A549 treated with AZD9567 at 1 μM for 4 hours (cell line): ENCODE measurements around the gene MGP. TPM values are rescaled to one million over a fixed set of nuclear protein-coding genes. Genes with fewer than 3 reads are reported as not detected.

Experiments
- total RNA-seq: library from RNA; stranded (reverse); fragments of 200-300 nt; extraction: Qiagen RNA extraction; gene quantifications from 5 replicates; pipeline ENCODE4 v1.2.3, GENCODE V29; 2022; ENCODE audit not compliant: insufficient read depth

The MGP gene
- total RNA-seq: not detected in 5 replicates

DNA sequence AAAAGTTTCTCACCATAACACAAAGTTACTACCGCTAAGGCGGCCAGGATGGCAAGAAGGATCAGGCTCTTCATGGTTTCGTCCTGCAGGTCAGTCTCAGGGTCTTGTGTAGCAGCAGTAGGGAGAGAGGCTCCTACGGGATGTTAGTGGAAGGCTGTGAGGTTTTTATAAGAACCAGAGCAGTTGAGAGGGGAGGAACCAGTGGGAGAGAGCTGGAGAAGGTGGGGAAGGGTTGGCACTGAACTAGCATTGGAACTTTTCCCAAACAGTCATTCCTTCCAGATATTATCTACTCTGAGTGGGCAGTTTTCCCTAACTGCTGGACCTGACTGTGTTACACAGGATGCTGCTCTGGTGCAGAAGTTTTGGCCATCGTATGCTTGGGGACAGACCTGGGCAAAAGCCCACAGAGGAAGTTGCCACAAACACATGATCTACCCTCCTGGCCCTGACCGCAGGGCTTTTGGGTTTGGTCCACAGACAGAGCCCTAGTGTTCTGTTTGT is at the start of gene MGP:
Gene MGP, minus strand, starts transcription at position 137 of the 504 bp plus-strand sequence. Its CDS starts 63 bp downstream, at position 74.

DNA sequence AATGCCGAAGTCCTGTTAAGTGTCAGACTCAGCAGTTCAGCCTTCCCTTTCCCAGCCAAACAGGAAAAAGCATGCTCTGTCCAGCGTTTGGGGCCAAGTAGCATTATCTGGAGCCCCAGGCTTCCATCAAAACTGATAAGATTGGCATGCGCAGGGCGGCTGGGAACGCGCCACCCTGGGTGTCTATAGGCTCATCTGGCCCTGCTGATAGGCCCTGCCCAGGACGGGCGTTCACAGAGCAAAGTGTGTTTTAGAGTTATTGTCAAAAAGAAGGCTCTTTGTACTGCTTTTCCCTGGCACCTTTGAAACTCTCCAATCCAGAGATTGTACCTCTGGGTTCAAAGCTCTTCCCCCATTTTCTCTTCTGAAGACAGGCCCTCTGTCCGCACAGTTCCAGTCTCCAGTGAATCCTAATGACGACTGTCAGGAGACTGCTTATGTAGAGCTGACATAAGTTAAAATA is 42.2 kb downstream of the MGP start, which contains the start of gene ART4:
Gene ART4, minus strand, starts transcription at position 102 of the 463 bp plus-strand sequence. CDS start 413 bp downstream, outside the sequence.

Other genes starting within 250 kb of the MGP start
- 0.02 to 0.07 TPM in 2 of 5 replicates, not detected in the others for gene GUCY2C, start 189.3 kb downstream of the MGP start, total RNA-seq
- 44.1 to 48.9 TPM (median 47.0 TPM) in 5 replicates for gene WBP11, start 82.4 kb downstream of the MGP start, total RNA-seq
- 1.4 to 2.2 TPM (median 1.7 TPM) in 4 of 5 replicates, not detected in the other for gene C12orf60, start 82.2 kb downstream of the MGP start, total RNA-seq
- gene SMCO3, start 71.7 kb downstream of the MGP start, total RNA-seq: not detected in 5 replicates
- gene ART4, start 42.3 kb downstream of the MGP start, total RNA-seq: not detected in 5 replicates
- gene ERP27, start 52.7 kb upstream of the MGP start, total RNA-seq: not detected in 5 replicates
- gene ARHGDIB, start 75.7 kb upstream of the MGP start, total RNA-seq: 0.89 to 1.4 TPM (median 1.1 TPM) in 4 of 5 replicates, not detected in the other
- not detected in 5 replicates for gene PDE6H, start 87.2 kb upstream of the MGP start, total RNA-seq